H1 (cell line): ENCODE results near the gene HNF4A. TPM values are rescaled to one million over a fixed set of nuclear protein-coding genes. Genes with fewer than 3 reads are reported as not detected.

Source experiments
- BCL11A ChIP-seq, 2 experiments: IDR thresholded peaks; one replicate each; pipeline ENCODE4 v1.6.1; 2011; ENCODE audit warnings: low read depth in 2 of 2, low read length in 2 of 2, mild to moderate bottlenecking in 2 of 2
- CBX8 ChIP-seq: fragments of 300-800, 300-1000 bp; sonication (generic); IDR thresholded peaks from 2 replicates; pipeline ENCODE4 v1.7.1; 2016; ENCODE audit warnings: low read depth, low read length, borderline replicate concordance
- CHD2 ChIP-seq: IDR thresholded peaks from 2 replicates; pipeline ENCODE4 v1.6.1; 2012; ENCODE audit warnings: low read length, improper control_type of control experiment
- HDAC6 ChIP-seq: IDR thresholded peaks from one replicate; pipeline ENCODE4 v1.7.1; 2012; ENCODE audit warnings: low read depth, mild to moderate bottlenecking, inconsistent platforms, low read length, moderate library complexity
- PHF8 ChIP-seq: fragments of 200-600 bp; sonication (generic); conservative IDR thresholded peaks from 2 replicates; pipeline ENCODE4 v1.7.1; 2012; ENCODE audit warnings: low read depth, mild to moderate bottlenecking, inconsistent platforms, low read length, moderate library complexity
- POU5F1 ChIP-seq: IDR thresholded peaks from 2 replicates; pipeline ENCODE4 v1.6.1; 2011; ENCODE audit warnings: low read depth, mild to moderate bottlenecking, low read length, moderate library complexity
- TAF7 ChIP-seq: optimal IDR thresholded peaks from 2 replicates; pipeline ENCODE3; 2011; ENCODE audit warnings: low read depth, mild to moderate bottlenecking, inconsistent platforms, low read length, moderate library complexity, borderline replicate concordance
- polyA plus RNA-seq, 7 experiments: library from polyadenylated mRNA; depleted of rRNA in 3 of 7; stranded (reverse) in 5 of 7; unstranded in 2 of 7; fragments of >200 nt in 5 of 7; fragments of 200-250 nt in 2 of 7; gene quantifications; 1 replicate in 5 of 7; 2 replicates in 1 of 7; 4 replicates in 1 of 7; pipeline versions ENCODE4 v1.2.1 to v1.2.3, GENCODE V29; 2011 to 2013; ENCODE audit warnings: missing spikeins in 2 of 7, mixed read lengths in 2 of 7
- total RNA-seq: library from RNA; stranded (reverse); fragmentation: NEBNext Ultra II Directional; extraction: Animal tissue kit (Norgen Biotek cat#: 25700); gene quantifications from 2 replicates; pipeline ENCODE4 v1.2.1, GENCODE V29; 2021
- TF ChIP-seq, protein P1 (sequence below): IDR thresholded peaks from 2 replicates; pipeline ENCODE4 v1.6.1; 2012; ENCODE audit warnings: inconsistent platforms

Gene HNF4A
- total and polyA plus RNA-seq, 2 of the 8 experiments (the other 6 are each of a cell fraction or from before 2014, with no cell fraction given) = 0.03 TPM; not detected in 1

GRCh38 chr20:44392776-44393607 lies 37.5 kb downstream of the HNF4A start (continued):
- TF ChIP-seq PHF8 (no peak), BCL11A (IDR thresholded peaks at IDR 0.05; ENCODE audit: low read depth in 2 of 2, low read length in 2 of 2) (no peak), CHD2 (no peak), CBX8 (no peak), POU5F1 (no peak), HDAC6 (no peak), TAF7 (no peak)
- TF ChIP-seq, protein P1, sequence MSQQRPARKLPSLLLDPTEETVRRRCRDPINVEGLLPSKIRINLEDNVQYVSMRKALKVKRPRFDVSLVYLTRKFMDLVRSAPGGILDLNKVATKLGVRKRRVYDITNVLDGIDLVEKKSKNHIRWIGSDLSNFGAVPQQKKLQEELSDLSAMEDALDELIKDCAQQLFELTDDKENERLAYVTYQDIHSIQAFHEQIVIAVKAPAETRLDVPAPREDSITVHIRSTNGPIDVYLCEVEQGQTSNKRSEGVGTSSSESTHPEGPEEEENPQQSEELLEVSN = no peak
